ENCODE measurements around the gene RALGAPA1. TPM values are rescaled to one million over a fixed set of nuclear protein-coding genes. Genes with fewer than 3 reads are reported as not detected.

The RALGAPA1 gene
- total and polyA plus RNA-seq, 8 donors: 16.0 to 35.4 (median 28.1) TPM

DNA sequence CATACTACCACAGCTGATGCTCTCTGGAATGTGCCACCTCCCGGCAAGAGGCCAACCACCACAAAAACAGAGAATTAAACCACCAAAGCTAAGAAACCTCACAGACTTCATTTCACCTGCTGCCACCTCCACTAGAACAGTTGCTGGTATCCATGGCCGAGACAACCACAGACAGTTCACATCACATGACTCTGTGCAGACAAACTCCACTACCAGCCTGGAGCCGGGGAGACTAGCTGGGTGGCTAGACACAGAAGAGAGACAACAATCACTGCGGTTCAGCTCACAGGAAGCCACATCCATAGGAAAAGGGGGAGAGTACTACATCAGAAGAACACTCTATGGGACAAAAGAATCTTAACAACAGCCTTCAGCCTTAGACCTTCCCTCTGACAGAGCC, 78.2 kb downstream of the RALGAPA1 start:
- Histone ChIP-seq H3K36me3 (peaks cover 0 to 7% (median 5%) of the 10 kb centered on the region in 3 donors), H3K27me3 (no peaks in the 10 kb centered on the region), H3K4me1 (no peaks in the 10 kb centered on the region), H3K27ac (no peak overlapping the region), H3K9me3 (no peaks in the 10 kb centered on the region), H3K4me3 (no peak overlapping the region)
- FAIRE-seq: no peak
- TF ChIP-seq, protein P1, sequence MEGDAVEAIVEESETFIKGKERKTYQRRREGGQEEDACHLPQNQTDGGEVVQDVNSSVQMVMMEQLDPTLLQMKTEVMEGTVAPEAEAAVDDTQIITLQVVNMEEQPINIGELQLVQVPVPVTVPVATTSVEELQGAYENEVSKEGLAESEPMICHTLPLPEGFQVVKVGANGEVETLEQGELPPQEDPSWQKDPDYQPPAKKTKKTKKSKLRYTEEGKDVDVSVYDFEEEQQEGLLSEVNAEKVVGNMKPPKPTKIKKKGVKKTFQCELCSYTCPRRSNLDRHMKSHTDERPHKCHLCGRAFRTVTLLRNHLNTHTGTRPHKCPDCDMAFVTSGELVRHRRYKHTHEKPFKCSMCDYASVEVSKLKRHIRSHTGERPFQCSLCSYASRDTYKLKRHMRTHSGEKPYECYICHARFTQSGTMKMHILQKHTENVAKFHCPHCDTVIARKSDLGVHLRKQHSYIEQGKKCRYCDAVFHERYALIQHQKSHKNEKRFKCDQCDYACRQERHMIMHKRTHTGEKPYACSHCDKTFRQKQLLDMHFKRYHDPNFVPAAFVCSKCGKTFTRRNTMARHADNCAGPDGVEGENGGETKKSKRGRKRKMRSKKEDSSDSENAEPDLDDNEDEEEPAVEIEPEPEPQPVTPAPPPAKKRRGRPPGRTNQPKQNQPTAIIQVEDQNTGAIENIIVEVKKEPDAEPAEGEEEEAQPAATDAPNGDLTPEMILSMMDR (IDR thresholded peaks at IDR 0.05): no peak
- WGBS, 2 donors: 93 to 97% methylated on average over 4 of the region's 4 CpGs
- no peak for ATAC-seq
- intact Hi-C loops (cut with DNase I): no loop called here
- no peak for DNase-seq

DNA sequence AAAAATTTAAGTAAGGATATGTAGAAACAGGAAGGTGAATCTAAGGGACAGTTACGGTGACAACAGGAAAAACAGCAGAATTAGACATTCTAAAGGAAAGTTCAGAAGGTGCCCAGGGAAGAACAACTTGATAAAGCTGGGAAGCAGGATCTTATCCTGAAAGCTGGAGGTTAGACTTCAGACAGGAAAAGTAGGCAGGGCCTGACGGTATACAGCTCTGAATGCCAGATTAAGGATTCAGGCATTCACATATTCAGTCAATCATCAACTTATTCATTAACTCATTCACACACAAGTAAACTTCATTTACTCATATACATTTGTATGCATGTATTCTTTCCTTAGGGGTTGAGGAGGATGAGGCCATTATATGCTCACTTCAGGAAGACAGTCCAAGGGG, 81.3 kb downstream of the RALGAPA1 start:
- TF ChIP-seq, protein P1 (IDR thresholded peaks at IDR 0.05): no peak
- H3K27me3 ChIP-seq: no peaks in the 10 kb centered on the region
- no peak overlapping the region for H3K27ac ChIP-seq
- intact Hi-C loops (cut with DNase I): no loop called here
- peaks cover 0 to 9% (median 4%) of the 10 kb centered on the region in 3 donors for H3K4me1 ChIP-seq
- no peaks in the 10 kb centered on the region for H3K9me3 ChIP-seq
- FAIRE-seq: no peak
- 66 to 74% methylated on average over 2 of the region's 2 CpGs for WGBS, 2 donors
- no peak for DNase-seq
- ATAC-seq: no peak
- H3K4me3 ChIP-seq: no peak overlapping the region
- H3K36me3 ChIP-seq: peaks cover 0 to 7% (median 0%) of the 10 kb centered on the region in 3 donors

DNA sequence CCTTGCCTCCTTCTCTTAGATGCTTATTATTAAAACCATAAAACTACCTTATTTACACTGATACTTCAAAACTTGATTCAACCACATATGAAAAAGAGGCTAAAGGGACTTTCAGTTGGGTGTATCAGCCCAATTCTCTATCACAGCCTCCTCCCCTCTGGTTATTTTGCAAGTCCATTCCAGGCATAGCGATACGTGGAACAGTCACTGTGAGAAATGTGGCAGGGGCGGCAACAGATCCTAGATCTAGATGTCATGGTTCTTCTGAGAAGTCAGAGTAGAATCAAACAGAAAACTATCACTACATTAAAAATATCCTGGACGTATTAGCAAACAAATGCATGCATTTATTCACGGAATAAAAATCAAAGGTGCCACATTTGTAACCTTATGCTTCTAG, 83.2 kb downstream of the RALGAPA1 start:
- Histone ChIP-seq H3K4me1 (peaks cover 0 to 9% (median 4%) of the 10 kb centered on the region in 3 donors), H3K9me3 (no peaks in the 10 kb centered on the region), H3K27ac (no peak overlapping the region), H3K27me3 (no peaks in the 10 kb centered on the region), H3K36me3 (peaks cover 0 to 21% (median 0%) of the 10 kb centered on the region in 3 donors), H3K4me3 (no peak overlapping the region)
- TF ChIP-seq, protein P1 (IDR thresholded peaks at IDR 0.05): no peak
- intact Hi-C loops (cut with DNase I): no loop called here
- WGBS, 2 donors: 97 to 98% methylated on average over 5 of the region's 5 CpGs
- FAIRE-seq: no peak
- DNase-seq: no peak
- no peak for ATAC-seq

DNA sequence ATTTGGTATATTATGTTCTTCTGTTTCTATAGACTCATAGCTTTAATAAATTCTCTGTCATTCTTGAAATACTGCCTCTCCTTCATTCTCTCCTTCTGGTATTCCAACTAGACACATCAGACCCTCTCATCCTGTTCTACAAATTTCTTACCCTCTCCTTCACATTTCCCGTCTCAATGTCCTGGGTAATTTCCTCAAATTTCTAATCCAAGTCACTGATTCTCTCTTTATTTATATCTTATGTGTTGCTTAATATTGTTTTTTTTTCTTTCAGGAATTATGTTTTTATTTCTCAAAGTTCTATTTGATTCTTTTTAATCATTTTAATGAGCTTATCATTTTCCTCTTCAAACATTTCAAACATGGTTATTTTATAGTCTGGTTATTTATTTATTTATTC, 94.0 kb downstream of the RALGAPA1 start:
- peaks cover 0 to 15% (median 0%) of the 10 kb centered on the region in 3 donors for H3K36me3 ChIP-seq
- 99 to 100% methylated on average over 1 of the region's 1 CpG for WGBS, 2 donors
- no peak for DNase-seq

DNA sequence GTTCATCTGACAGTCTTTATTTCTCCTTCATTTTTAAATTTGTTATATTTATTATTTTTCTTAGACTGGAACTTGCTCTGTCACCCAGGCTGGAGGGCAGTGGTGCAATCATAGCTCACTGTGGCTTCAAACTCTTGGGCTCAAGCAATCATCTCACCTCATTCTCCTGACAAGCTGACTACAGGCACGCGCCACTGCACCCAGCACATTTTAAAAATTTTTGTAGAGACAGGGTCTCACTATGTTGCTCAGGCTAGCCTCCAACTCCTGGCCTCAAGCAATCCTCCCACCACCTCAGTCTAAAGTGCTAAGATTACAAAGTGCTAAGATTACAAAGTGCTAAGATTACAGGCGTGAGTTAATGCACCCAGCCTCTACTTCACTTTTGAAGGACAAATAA, 96.6 kb downstream of the RALGAPA1 start:
- intact Hi-C loops (cut with DNase I): no loop called here
- Histone ChIP-seq H3K27ac (no peak overlapping the region), H3K27me3 (no peaks in the 10 kb centered on the region), H3K36me3 (peaks cover 0 to 19% (median 0%) of the 10 kb centered on the region in 3 donors), H3K9me3 (no peaks in the 10 kb centered on the region), H3K4me1 (no peaks in the 10 kb centered on the region), H3K4me3 (no peak overlapping the region)
- TF ChIP-seq, protein P1 (IDR thresholded peaks at IDR 0.05): no peak
- FAIRE-seq: no peak
- DNase-seq: no peak
- 96 to 99% methylated on average over 3 of the region's 3 CpGs for WGBS, 2 donors
- ATAC-seq: no peak

More for the DNA sequence above, 94.0 kb downstream of the RALGAPA1 start:
- intact Hi-C loops (cut with DNase I): no loop called here
- Histone ChIP-seq H3K27me3 (no peaks in the 10 kb centered on the region), H3K9me3 (no peaks in the 10 kb centered on the region), H3K27ac (no peak overlapping the region), H3K4me3 (no peak overlapping the region), H3K4me1 (no peaks in the 10 kb centered on the region)
- FAIRE-seq (peak; percentile 85), ATAC-seq (no peak)
- TF ChIP-seq, protein P1 (IDR thresholded peaks at IDR 0.05): no peak

Data from pancreas (tissue), 10 donors.